IMR-90 (cell line): ENCODE results near the gene CSRP2.

Source experiments
- CEBPB ChIP-seq: IDR thresholded peaks from 2 replicates; pipeline ENCODE4 v1.6.1; 2012; ENCODE audit warnings: low read depth, low read length, improper control_type of control experiment
- CHD1 ChIP-seq: IDR thresholded peaks from 2 replicates; pipeline ENCODE4 v1.6.1; 2012; ENCODE audit warnings: low read depth, low read length, improper control_type of control experiment
- MAFK ChIP-seq: IDR thresholded peaks from 2 replicates; pipeline ENCODE4 v1.6.1; 2012; ENCODE audit warnings: low read depth, low read length, improper control_type of control experiment
- MXI1 ChIP-seq: IDR thresholded peaks from 2 replicates; pipeline ENCODE4 v1.6.1; 2012; ENCODE audit warnings: low read depth, mild to moderate bottlenecking, low read length, moderate library complexity, borderline replicate concordance
- RAD21 ChIP-seq: IDR thresholded peaks from 2 replicates; pipeline ENCODE4 v1.6.1; 2012; ENCODE audit warnings: low read length, improper control_type of control experiment
- TF ChIP-seq, protein P1 (sequence below): conservative IDR thresholded peaks from 2 replicates; pipeline ENCODE4 v1.5.1; 2012; ENCODE audit warnings: mild to moderate bottlenecking, low read depth, low read length, improper control_type of control experiment

GRCh38 chr12:76927170-76927784 is 48.5 kb upstream of the CSRP2 start:
- TF ChIP-seq, protein P1, sequence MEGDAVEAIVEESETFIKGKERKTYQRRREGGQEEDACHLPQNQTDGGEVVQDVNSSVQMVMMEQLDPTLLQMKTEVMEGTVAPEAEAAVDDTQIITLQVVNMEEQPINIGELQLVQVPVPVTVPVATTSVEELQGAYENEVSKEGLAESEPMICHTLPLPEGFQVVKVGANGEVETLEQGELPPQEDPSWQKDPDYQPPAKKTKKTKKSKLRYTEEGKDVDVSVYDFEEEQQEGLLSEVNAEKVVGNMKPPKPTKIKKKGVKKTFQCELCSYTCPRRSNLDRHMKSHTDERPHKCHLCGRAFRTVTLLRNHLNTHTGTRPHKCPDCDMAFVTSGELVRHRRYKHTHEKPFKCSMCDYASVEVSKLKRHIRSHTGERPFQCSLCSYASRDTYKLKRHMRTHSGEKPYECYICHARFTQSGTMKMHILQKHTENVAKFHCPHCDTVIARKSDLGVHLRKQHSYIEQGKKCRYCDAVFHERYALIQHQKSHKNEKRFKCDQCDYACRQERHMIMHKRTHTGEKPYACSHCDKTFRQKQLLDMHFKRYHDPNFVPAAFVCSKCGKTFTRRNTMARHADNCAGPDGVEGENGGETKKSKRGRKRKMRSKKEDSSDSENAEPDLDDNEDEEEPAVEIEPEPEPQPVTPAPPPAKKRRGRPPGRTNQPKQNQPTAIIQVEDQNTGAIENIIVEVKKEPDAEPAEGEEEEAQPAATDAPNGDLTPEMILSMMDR: peak; percentile 64
- no peak for TF ChIP-seq MAFK
- TF ChIP-seq MXI1: no peak
- no peak for TF ChIP-seq CHD1
- no peak for TF ChIP-seq CEBPB
- TF ChIP-seq RAD21: peak; percentile 74
